Lower lobe of right lung (tissue), 2 donors: ENCODE data around the gene NRXN2. TPM values are rescaled to one million over a fixed set of nuclear protein-coding genes. Genes with fewer than 3 reads are reported as not detected.

Experiments
- ATAC-seq, 2 donors: fragments of 200-7000 bp; cut with Tn5 transposase; one replicate each; pipeline ENCODE4 v1.9.1; 2020 to 2022; ENCODE audit warnings: mild to moderate bottlenecking in 2 of 2, moderate library complexity in 2 of 2
- DNase-seq: peaks from one replicate; pipeline ENCODE4 v3.0.0-alpha.2; 2020
- H3K27ac ChIP-seq: fragments of 200-600 bp; one replicate; pipeline ENCODE4 v1.8.0; 2022
- H3K27me3 ChIP-seq: fragments of 200-600 bp; one replicate; pipeline ENCODE4 v1.8.0; 2022; ENCODE audit warnings: low read depth
- H3K36me3 ChIP-seq: fragments of 200-600 bp; one replicate; pipeline ENCODE4 v1.8.0; 2022; ENCODE audit warnings: mild to moderate bottlenecking
- H3K4me1 ChIP-seq: fragments of 200-600 bp; one replicate; pipeline ENCODE4 v1.8.0; 2022
- H3K4me3 ChIP-seq: fragments of 200-600 bp; one replicate; pipeline ENCODE4 v1.8.0; 2022; ENCODE audit warnings: mild to moderate bottlenecking
- H3K9me3 ChIP-seq: fragments of 200-600 bp; one replicate; pipeline ENCODE4 v1.8.0; 2022
- intact Hi-C: fragments of 100-400 bp; cut with DNase I; formaldehyde crosslinking; loops from one replicate; pipeline ENCODE4 v1.11.0; 2022
- total RNA-seq: library from RNA; stranded (reverse); fragmentation: NEBNext Ultra II Directional; extraction: Animal tissue kit (Norgen Biotek cat#: 25700); gene quantifications from one replicate; pipeline ENCODE4 v1.2.1, GENCODE V29; 2021
- TF ChIP-seq, protein P1 (sequence below): fragments of 200-600 bp; IDR thresholded peaks from one replicate; pipeline ENCODE4 v1.8.0; 2022; ENCODE audit warnings: antibody characterized with exemption, mild to moderate bottlenecking
- donor health status: DM: no; HTN: yes; CAD: no; lungs with severe emphysema.

The NRXN2 gene
- total RNA-seq, 1 donor from 2014 or later = 1.7 TPM

DNA sequence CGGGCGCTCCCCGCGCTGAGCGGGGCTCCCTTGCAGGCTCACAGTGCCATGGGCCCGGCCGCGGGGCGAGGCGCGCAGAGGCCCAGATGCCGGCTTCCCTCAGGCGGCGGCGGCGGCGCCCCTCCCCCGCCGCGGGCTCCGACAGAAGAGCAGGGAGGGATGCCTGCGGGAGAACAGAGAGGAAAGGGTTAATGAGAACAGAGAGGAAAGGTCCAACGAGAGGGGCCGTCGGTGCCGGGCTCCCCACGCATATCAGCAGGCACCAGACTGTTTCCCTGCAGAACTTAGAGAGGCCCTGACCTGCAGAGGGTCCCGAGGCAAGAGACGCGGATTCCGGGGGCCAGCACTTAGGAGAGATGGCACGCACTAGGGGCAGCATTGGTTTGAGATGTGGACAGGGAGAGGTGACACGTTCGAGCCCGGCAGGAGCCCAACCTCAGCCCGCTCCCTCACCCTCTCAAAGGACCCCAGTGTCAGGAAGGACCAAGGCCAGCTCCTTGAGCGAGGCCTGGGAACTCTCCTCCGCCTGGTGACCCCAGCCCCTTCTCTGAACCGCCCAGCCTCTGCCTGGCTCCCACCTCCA is 9.1 kb downstream of the NRXN2 start:
- intact Hi-C loops = no loop called here
- H3K4me3 ChIP-seq = no peak overlapping the region
- TF ChIP-seq, protein P1, sequence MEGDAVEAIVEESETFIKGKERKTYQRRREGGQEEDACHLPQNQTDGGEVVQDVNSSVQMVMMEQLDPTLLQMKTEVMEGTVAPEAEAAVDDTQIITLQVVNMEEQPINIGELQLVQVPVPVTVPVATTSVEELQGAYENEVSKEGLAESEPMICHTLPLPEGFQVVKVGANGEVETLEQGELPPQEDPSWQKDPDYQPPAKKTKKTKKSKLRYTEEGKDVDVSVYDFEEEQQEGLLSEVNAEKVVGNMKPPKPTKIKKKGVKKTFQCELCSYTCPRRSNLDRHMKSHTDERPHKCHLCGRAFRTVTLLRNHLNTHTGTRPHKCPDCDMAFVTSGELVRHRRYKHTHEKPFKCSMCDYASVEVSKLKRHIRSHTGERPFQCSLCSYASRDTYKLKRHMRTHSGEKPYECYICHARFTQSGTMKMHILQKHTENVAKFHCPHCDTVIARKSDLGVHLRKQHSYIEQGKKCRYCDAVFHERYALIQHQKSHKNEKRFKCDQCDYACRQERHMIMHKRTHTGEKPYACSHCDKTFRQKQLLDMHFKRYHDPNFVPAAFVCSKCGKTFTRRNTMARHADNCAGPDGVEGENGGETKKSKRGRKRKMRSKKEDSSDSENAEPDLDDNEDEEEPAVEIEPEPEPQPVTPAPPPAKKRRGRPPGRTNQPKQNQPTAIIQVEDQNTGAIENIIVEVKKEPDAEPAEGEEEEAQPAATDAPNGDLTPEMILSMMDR = no peak
- no peaks in the 10 kb centered on the region for H3K36me3 ChIP-seq
- ATAC-seq (no peak), DNase-seq (no peak)
- no peak overlapping the region for H3K27ac ChIP-seq
- no peaks in the 10 kb centered on the region for H3K9me3 ChIP-seq
- H3K4me1 ChIP-seq = no peaks in the 10 kb centered on the region
- peaks cover 95% of the 10 kb centered on the region for H3K27me3 ChIP-seq

- ATAC-seq (peak; percentile 38 to 62), DNase-seq (peak; percentile 60)
- no peaks in the 10 kb centered on the region for H3K4me1 ChIP-seq
- peaks cover 95% of the 10 kb centered on the region for H3K27me3 ChIP-seq
- TF ChIP-seq, protein P1 = no peak
- H3K9me3 ChIP-seq = no peaks in the 10 kb centered on the region
- H3K4me3 ChIP-seq = no peak overlapping the region
- H3K27ac ChIP-seq = no peak overlapping the region
- no peaks in the 10 kb centered on the region for H3K36me3 ChIP-seq
- intact Hi-C loops = no loop called here
Measured at GRCh38 chr11:64713016-64713707, 9.8 kb downstream of the NRXN2 start.

DNA sequence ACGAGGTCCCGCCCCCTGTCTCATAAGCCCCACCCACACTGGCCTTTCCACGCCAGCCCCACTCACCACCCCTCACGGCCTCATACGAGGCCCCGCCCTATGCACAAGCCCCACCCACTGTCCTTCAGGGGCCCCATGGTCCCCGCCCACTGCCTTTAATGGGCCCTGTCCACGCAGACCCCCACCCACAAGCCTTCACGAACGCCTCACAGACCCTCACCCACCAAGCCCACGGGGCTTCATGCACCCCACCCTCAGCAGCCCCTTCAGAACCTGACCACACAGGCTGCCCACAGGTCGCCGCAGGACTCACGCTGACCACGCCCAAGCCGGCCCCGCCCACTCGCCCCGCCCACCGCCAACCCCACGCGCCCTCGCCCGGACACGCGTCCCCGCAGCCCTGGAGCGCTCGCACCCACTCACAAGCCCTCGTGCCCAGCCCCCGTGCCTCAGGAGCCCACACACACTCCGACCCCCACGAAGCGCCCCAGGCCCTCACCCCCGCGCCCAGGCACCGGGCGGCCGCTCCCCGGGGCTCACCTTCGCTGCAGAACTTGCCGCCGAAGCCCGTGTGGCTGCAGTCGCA is 10.5 kb downstream of the NRXN2 start:
- no peak for DNase-seq
- no peak overlapping the region for H3K27ac ChIP-seq
- no peak overlapping the region for H3K4me3 ChIP-seq
- no peak for ATAC-seq
- no peaks in the 10 kb centered on the region for H3K4me1 ChIP-seq
- no peaks in the 10 kb centered on the region for H3K9me3 ChIP-seq
- H3K27me3 ChIP-seq = peaks cover 95% of the 10 kb centered on the region
- TF ChIP-seq, protein P1 = no peak
- no peaks in the 10 kb centered on the region for H3K36me3 ChIP-seq
- intact Hi-C loops = no loop called here

DNA sequence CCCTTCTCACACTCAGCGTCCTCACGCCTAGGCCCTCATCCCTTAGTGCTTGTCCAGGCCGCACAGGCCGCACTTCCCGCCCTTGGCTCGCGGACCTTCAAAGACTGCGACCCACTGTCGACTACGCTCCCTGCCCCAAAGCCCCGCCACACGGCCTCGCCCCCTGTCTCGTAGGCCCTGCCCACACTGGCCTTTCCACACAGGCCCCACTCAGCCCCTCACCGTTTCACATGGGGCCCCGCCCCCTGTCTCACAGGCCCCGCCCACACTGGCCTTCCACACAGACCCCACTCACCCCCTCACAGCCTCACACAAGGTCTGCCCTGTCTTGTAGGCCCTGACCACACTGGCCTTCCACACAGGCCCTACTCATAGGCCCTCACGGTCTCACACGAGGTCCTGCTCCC is 11.0 kb downstream of the NRXN2 start:
- H3K36me3 ChIP-seq = no peaks in the 10 kb centered on the region
- H3K9me3 ChIP-seq = no peaks in the 10 kb centered on the region
- H3K27me3 ChIP-seq = peaks cover 95% of the 10 kb centered on the region
- intact Hi-C loops = no loop called here
- H3K4me1 ChIP-seq = no peaks in the 10 kb centered on the region
- no peak overlapping the region for H3K4me3 ChIP-seq
- H3K27ac ChIP-seq = no peak overlapping the region
- no peak for DNase-seq
- TF ChIP-seq, protein P1 = no peak
- peak in 1 of 2 donors; percentile 23 for ATAC-seq

DNA sequence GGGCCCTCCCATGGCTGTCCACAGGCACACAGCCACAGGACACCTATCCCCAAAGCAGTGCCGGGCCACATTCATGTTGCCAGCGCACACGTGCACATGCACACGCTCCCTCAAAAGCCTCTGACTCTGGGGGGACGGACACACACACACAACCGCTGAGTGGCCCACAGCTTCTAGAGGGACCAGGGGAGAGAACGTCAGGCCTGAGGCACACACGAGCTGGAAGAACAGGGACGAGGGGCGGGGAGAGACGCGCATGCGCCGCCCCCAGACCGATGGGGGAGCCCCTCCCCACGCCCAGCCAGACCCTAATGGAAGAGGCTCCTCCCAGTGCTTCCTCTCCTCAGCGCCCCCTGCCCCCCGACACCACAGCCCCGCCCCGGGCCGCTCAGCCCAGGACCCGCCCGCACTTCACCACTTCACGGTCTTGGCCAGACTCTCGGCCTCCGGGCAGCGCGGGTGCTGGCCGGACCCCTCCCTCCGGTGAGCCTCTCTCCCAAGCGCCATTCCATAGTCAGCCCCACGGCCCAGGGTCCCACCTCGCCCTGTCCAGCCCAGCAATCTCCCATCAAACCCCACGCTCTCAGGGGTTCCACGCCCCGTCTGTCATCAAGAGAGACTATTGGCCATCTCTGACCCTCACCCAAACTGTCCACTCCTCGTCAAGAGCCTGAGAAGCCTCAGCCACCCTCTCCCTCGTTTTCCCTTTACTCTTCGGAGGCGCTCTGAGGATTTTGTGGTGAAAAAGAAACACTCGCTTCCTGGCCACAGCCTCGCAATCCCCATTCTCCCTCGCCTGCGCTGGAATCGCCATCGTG is 11.7 kb downstream of the NRXN2 start:
- Histone ChIP-seq H3K27me3 (peaks cover 92% of the 10 kb centered on the region), H3K9me3 (no peaks in the 10 kb centered on the region), H3K4me3 (no peak overlapping the region), H3K4me1 (no peaks in the 10 kb centered on the region), H3K36me3 (no peaks in the 10 kb centered on the region), H3K27ac (no peak overlapping the region)
- intact Hi-C loops = no loop called here
- DNase-seq (no peak), ATAC-seq (peak; percentile 5 to 19)
- TF ChIP-seq, protein P1 = no peak
